ENCODE measurements around the gene NYNRIN. TPM values are rescaled to one million over a fixed set of nuclear protein-coding genes. Genes with fewer than 3 reads are reported as not detected.

Gene NYNRIN
- total RNA-seq, 1 donor = 14.1 TPM

- no peak for DNase-seq (ENCODE audit: low read depth)
- no peak overlapping the region for H3K4me3 ChIP-seq (ENCODE audit: low read depth, low read length)
- no peak for TF ChIP-seq CTCF (IDR thresholded peaks at IDR 0.05; ENCODE audit: insufficient read depth, low read length)
Observed at GRCh38 chr14:24437020-24437735, 38.4 kb downstream of the NYNRIN start.

DNA sequence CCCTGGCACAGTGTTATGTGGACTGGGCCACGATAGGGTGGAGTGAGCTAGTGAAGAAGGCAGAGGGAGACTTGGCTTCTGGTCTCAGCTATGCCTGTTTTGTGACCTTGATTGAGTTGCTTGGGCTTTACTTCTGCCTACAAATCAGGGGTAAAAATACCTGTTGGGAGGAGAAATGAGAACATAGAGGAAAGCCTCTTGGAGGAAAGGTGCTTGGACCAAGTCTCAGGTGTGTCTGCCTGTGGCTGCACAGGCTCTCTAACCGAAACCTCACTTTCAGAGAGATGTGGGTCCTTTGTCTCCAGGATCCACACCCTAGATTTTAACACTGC lies 38.9 kb downstream of the NYNRIN start:
- no peak overlapping the region for H3K4me3 ChIP-seq (ENCODE audit: low read depth, low read length)
- no peak for TF ChIP-seq CTCF (IDR thresholded peaks at IDR 0.05; ENCODE audit: insufficient read depth, low read length)

DNA sequence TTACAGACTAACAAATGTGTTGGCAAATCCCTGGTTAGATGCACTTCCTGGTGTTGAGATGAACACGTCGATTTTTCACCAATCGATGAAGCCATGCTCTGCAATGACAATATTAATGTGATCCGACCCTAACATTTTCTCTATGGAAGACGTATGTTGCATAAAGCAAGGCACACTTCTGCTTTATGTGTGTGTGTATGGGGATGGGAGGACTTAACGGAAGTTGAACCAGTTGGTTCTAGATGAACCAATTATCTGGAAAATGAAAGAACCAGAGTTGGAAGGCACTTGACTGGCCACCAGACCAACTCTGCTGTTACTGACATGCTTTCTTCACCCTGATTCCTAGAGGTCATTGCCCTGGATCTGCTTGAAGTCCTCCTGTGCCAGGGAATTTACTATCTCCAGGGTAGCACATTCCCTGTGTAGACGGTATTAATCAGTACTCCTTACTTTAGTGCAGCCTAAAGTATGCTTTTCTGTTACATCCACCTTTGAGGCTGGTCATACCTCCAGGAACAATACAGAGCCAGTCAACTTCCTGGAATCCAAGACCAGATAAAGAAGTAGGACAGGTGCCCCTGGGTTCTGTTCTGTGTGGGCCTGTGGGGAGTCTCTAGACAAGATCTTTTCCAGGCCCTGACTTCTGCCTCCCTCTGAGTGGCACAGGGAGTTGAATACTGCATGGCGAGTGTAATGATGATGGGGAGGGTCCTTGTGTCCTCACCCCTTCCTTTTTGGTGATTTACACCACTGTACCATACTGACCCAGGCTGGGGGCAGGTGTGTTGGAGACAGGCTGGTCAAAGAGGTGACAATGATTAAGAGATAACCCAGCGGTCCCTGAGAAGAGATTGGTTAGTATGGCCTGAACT lies 39.7 kb downstream of the NYNRIN start:
- no peak for DNase-seq (ENCODE audit: low read depth)
- no peak for TF ChIP-seq CTCF (IDR thresholded peaks at IDR 0.05; ENCODE audit: insufficient read depth, low read length)
- no peak overlapping the region for H3K4me3 ChIP-seq (ENCODE audit: low read depth, low read length)

More for the DNA sequence above, 38.9 kb downstream of the NYNRIN start:
- no peak for DNase-seq (ENCODE audit: low read depth)

DNA sequence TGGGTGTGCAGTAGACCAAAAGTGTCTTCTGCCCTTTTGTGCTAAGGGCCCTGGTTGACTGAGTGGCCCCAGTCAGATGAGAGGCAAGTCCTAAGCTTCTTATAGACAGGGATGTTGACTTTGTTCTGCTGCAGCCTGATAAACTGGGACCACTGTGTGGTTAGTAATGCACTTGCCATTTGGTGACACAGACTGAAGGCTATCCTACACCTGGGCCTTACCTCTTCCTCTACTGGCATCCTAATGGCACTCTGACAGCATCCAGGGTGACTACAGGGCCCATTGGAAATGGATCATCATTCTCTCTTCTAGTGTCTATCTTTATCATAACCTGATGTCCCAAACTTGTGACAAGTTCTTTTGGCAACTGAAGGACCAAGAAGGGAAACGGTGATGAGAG lies 40.5 kb downstream of the NYNRIN start:
- no peak for DNase-seq (ENCODE audit: low read depth)
- TF ChIP-seq CTCF (IDR thresholded peaks at IDR 0.05; ENCODE audit: insufficient read depth, low read length) = no peak

GRCh38 chr14:24439830-24440605 lies 41.2 kb downstream of the NYNRIN start:
- TF ChIP-seq CTCF (IDR thresholded peaks at IDR 0.05; ENCODE audit: insufficient read depth, low read length) = no peak
- H3K4me3 ChIP-seq (ENCODE audit: low read depth, low read length) = no peak overlapping the region
- DNase-seq (ENCODE audit: low read depth) = peak; percentile 31

More for the DNA sequence above, 40.5 kb downstream of the NYNRIN start:
- H3K4me3 ChIP-seq (ENCODE audit: low read depth, low read length) = no peak overlapping the region

- DNase-seq (ENCODE audit: low read depth) = no peak
- H3K4me3 ChIP-seq (ENCODE audit: low read depth, low read length) = peak overlapping the region; percentile 96
- TF ChIP-seq CTCF (IDR thresholded peaks at IDR 0.05; ENCODE audit: insufficient read depth, low read length) = no peak
Observed at GRCh38 chr14:24440606-24441399, 42.0 kb downstream of the NYNRIN start.

Measured in fibroblast of the aortic adventitia (primary cell).